ENCODE data around the gene PRRC1.
"Not testable (repeated sequence)": the region's sequence is repeated elsewhere in the genome, so short reads cannot be mapped to it uniquely, and the experiment has no call there.

The PRRC1 gene

GRCh38 chr5:127517480-127518318, at the start of gene PRRC1:
Gene PRRC1, plus strand, starts transcription at chr5:127517640. Its CDS starts 5,840 bp downstream, at chr5:127523480.
- peak; percentile 66 for DNase-seq

- no peak for DNase-seq
Measured at GRCh38 chr5:127471211-127471610, 46.2 kb upstream of the PRRC1 start.

GRCh38 chr5:127472700-127473099, 44.7 kb upstream of the PRRC1 start:
- DNase-seq: no peak

- no peak for DNase-seq
Measured at GRCh38 chr5:127486471-127486870, 31.0 kb upstream of the PRRC1 start.

GRCh38 chr5:127492854-127493738, 24.3 kb upstream of the PRRC1 start:
- DNase-seq: peak; percentile 74

DNA sequence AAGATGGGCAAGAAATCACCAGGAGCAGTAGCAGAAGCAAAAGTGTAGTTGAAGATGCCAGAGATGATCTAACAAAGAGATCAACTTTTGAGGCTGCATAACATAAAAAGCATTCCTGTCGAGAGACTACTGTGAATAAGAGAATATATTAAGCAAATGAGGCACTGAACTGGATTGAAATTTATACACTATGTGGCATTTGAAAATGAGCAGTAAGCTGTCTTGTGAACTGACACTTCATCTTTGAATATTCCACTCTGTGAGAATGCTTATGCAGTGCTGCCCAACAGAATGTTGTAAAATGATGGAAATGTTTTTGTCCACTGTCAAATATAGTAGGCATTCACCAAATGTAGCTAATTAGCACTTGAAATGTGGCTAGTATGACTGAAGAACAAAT, 18.9 kb upstream of the PRRC1 start:
- no peak for DNase-seq

DNA sequence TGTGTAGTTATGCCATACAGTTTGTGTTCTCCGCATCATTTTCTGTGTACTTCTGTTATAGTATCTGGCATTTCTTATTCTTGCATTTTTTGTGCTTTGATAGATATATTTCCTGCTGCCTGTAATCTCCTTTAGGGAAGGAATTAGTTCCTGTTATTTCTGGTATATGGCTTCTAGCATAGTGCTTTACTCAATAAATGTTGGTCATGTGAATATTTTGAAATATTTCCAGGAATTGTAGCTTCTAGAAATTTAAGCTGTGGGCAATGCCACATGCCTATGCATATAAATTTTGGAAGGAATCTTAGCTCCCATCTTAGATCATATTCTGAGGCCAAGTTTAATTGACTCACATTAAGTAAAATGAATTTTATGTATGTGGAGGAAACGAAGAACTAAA, 11.5 kb upstream of the PRRC1 start:
- DNase-seq: no peak

DNA sequence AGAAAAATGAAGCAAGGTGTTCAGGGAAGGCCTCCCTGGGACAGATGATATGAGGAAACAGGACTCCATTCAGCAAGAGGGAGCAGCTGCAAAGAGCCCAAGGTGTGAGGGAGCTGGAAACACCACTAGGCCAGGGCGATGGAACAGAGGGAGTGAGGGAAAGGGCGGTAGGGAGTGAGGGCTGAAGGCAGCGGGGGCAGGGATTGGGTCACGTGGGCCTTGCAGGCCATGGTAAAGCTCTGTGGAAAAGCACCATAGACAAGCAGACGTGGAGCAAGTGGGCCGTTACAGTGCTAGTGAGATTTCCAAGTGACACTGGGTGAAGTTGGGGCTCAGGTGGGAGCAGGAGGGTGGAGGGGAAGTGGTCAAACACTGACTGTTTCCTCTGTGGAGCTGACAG, 10.8 kb upstream of the PRRC1 start:
- no peak for DNase-seq

GRCh38 chr5:127508644-127509373, 8.6 kb upstream of the PRRC1 start:
- no peak for DNase-seq

DNA sequence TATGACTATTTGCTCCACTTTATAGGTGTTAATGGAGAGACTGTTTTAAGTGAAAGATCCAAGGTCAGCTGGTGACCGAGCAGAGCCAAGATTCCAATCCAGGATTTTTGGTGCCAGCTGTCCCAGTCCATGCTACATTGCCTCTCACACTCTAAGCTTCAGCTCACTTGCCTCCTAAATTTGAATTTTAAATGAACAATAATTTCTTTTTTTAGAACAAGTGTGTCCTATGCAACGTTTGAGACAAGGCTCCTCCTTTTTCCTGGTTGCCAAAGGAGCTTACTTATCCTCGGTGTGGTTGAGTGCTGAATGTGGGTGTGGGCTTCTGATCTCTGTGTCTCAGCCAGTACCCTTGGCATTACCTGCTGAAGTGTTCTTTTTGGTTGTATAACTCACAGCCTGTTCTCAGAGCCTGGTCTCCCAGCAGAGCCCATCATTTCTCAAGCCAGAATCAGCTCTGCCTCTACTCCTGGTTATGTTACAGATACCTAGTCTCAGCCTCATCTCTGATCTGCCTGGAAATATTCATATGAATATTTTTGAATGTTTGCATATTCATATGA, 4.0 kb upstream of the PRRC1 start:
- no peak for DNase-seq

GRCh38 chr5:127514816-127515215, 2.6 kb upstream of the PRRC1 start:
- DNase-seq: no peak

GRCh38 chr5:127515693-127516440, 1.6 kb upstream of the PRRC1 start:
- DNase-seq: peak; percentile 80

GRCh38 chr5:127517110-127517479, 345 bp upstream of the PRRC1 start:
- DNase-seq: peak; percentile 41

GRCh38 chr5:127518319-127518621, 830 bp downstream of the PRRC1 start:
- no peak for DNase-seq

DNA sequence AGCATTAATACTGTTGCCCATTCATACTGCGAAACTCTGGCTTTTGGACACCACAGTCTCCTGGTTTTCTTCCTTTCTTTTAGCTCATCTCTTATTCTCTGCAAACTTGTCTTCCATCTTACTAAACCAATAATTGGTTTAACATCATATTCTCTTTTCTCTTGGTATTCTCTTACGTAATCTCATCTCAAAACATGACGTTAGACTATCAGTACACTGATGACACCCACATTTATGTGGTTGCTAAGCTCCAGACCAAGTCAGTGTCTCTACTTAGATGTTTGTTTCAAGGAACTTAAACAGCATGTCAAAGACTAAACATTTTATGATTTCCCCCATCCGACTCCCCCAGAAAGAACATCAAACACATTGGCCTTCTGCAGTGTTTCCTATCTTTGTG, 2.1 kb downstream of the PRRC1 start:
- no peak for DNase-seq

- no peak for DNase-seq
Measured at GRCh38 chr5:127521138-127521770, 3.8 kb downstream of the PRRC1 start.

DNA sequence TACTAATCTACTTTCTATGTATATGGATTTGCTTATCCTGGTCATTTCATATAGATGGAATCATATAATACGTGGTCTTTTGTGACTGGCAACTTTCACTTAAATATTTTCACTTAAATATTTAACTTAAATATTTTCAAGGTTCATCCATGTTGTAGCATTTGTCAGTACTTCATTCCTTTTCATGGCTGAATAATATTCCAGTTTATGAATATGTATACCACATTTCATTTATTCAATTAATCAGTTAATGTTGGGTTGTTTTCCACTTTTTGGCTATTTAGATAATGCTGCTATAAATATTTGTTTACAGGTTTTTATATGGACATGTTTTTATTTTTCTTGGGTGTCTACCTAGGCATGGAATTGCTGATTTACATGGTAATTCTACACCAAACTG, 7.7 kb downstream of the PRRC1 start:
- no peak for DNase-seq

DNA sequence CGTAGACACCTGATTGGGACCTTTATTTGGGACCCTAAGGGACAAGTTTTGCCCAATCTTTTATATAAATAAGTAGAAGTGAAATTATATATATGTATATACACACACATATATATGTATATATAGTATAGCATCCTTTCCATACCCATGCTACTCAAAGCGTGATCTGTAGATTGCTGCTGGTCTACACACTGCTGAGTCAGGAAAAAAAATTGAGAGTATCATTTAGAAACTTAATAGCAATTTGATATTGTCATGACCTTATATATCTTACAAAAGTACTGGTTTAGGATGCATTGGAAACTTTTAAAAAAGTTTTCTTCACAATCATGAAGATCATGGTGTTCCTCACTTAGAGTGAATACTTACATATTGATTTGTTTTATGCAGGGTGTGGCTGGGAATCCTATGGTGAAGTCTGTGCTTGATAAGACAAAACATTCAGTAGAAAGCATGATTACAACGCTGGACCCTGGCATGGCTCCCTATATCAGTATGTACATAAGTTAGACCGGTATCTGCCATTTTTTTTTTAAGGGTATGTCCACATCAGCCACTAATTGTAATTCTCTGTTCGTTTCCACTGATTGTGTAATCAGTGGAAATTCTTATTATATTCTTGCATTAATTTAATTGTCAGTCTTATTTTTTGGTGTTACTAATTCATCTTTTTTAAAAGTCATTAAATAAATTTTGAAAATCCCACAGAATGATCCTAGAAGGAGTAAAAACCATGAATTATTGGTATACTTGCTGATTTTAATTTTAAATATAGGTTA, 12.7 kb downstream of the PRRC1 start:
- DNase-seq: no peak

GRCh38 chr5:127536687-127537086, 19.2 kb downstream of the PRRC1 start:
- no peak for DNase-seq

DNA sequence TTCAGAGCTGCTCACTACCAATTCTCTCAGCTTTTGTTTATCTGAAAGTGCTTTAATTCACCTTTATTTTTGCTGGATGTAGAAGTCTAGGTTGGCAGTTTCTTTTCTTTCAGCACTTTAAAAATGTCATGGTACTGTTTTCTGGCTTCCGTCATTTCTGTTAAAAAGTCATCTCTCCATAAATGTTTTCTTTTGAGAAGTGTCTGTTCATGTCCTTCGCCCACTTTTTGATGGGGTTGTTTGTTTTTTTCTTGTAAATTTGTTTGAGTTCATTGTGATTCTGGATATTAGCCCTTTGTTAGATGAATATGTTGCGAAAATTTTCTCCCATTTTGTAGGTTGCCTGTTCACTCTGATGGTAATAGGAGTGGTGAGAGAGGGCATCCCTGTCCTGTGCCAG, 23.1 kb downstream of the PRRC1 start:
- DNase-seq: not testable (repeated sequence)

- not testable (repeated sequence) for DNase-seq
Measured at GRCh38 chr5:127545249-127545648, 27.8 kb downstream of the PRRC1 start.

Data from NCI-H748 treated with DMSO at 0.1 percent for 48 hours (cell line).